ENCODE results near the gene DCP1A. TPM values are rescaled to one million over a fixed set of nuclear protein-coding genes. Genes with fewer than 3 reads are reported as not detected.
A peak's percentile ranks its signal among the peaks of the same experiment; 100 is the strongest.
"Not testable (repeated sequence)": the region's sequence is repeated elsewhere in the genome, so short reads cannot be mapped to it uniquely, and the experiment has no call there.

DCP1A gene
- polyA plus RNA-seq, 1 of the 3 experiments (the other 2 are of a cell fraction): 12.9 TPM

- WGBS (ENCODE audit: low lambda C conversion rate): 71% methylated on average over 6 of the region's 7 CpGs
- H3K9ac ChIP-seq: peak overlapping the region; percentile 80; the same call in 1 of the 2 replicates
- H3K27ac ChIP-seq (ENCODE audit: low read depth in 2 of 2, low read length in 1 of 2): peak overlapping the region in 1 of 2 experiments; percentile 85; a peak in 2 of 4 replicates
- H3K27me3 ChIP-seq (ENCODE audit: insufficient read depth): no peaks in the 10 kb centered on the region
- DNase-seq: no peak
- H3K9me2 ChIP-seq: no peaks in the 10 kb centered on the region
- H2AFZ ChIP-seq (ENCODE audit: low read depth): no peak overlapping the region
- H3F3A ChIP-seq (replicated peaks; ENCODE audit: insufficient read depth): no peaks in the 10 kb centered on the region
- peak overlapping the region; percentile 79 to 92 for H3K4me3 ChIP-seq (ENCODE audit: low read depth in 2 of 2, low read length in 1 of 2)
- H3K4me1 ChIP-seq (ENCODE audit: control insufficient read depth in 1 of 2, insufficient read depth in 2 of 2, low read depth in 1 of 2, low read length in 1 of 2): peaks cover 11 to 17% of the 10 kb centered on the region in 2 experiments; a peak in 2 of 4 replicates
- H4K20me1 ChIP-seq (ENCODE audit: insufficient read depth): peaks cover 64% of the 10 kb centered on the region
- no peaks in the 10 kb centered on the region for H3K9me3 ChIP-seq
- peaks cover 0 to 4% of the 10 kb centered on the region in 2 experiments for H3K36me3 ChIP-seq (replicated peaks in 1 of 2; ENCODE audit: control insufficient read depth in 1 of 2, insufficient read depth in 2 of 2, low read length in 1 of 2)
- POLR2A ChIA-PET: no interaction called here
- CTCF ChIA-PET: interaction anchor here (0.9 to 2.1 kb wide), 7 partner anchors 11 to 120 kb away, joined by 3 to 5 read pairs (median 3); no protein-coding TSS in a partner anchor
- peaks cover 69% of the 10 kb centered on the region for H3K79me2 ChIP-seq (ENCODE audit: insufficient read depth)
- no peak for TF ChIP-seq CHD2 (IDR thresholded peaks at IDR 0.05; ENCODE audit: low read length, partially characterized antibody)
- TF ChIP-seq SIN3A (IDR thresholded peaks at IDR 0.05; ENCODE audit: borderline replicate concordance, low read depth, low read length): no peak
- TF ChIP-seq RAD21 (IDR thresholded peaks at IDR 0.05; ENCODE audit: low read length): no peak
- TF ChIP-seq RCOR1 (IDR thresholded peaks at IDR 0.05; ENCODE audit: low read length): no peak
- TF ChIP-seq ELF1 (IDR thresholded peaks at IDR 0.05): no peak
- no peak for TF ChIP-seq FOXJ3 (CRISPR knock-in tag; IDR thresholded peaks at IDR 0.05)
- TF ChIP-seq TEAD4 (IDR thresholded peaks at IDR 0.05; ENCODE audit: borderline replicate concordance, insufficient read depth): no peak
- no peak for TF ChIP-seq GATA2 (CRISPR knock-in tag; IDR thresholded peaks at IDR 0.05)
- no peak for TF ChIP-seq IRF3 (IDR thresholded peaks at IDR 0.05; ENCODE audit: low read depth, low read length)
- peak overlapping the region; percentile 88 for H3K4me2 ChIP-seq
Measured at GRCh38 chr3:53253707-53254508, 93.4 kb downstream of the DCP1A start.

DNA sequence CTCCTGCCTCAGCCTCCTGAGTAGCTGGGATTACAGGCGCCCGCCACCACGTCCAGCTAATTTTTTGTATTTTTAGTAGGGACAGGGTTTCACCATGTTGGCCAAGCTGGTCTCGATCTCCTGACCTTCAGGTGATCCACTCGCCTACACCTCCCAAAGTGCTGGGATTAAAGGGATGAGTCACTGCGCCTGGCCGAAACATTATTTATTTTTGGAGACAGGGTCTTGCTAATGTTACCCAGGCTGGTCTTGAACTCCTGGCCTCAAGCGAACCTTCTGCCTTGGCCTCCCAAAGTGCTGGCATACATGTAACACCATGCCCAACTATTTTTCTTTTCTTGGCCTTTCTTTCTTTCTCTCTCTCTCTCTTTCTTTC lies 94.4 kb downstream of the DCP1A start:
- WGBS (ENCODE audit: low lambda C conversion rate): 88% methylated on average over 8 of the region's 8 CpGs
- Histone ChIP-seq H4K20me1 (ENCODE audit: insufficient read depth) (peaks cover 74% of the 10 kb centered on the region), H3K4me2 (peak overlapping the region; percentile 88), H3K4me1 (ENCODE audit: control insufficient read depth in 1 of 2, insufficient read depth in 2 of 2, low read depth in 1 of 2, low read length in 1 of 2) (peaks cover 14 to 19% of the 10 kb centered on the region in 2 experiments; a peak in 2 of 4 replicates), H3K4me3 (ENCODE audit: low read depth in 2 of 2, low read length in 1 of 2) (peak overlapping the region in 1 of 2 experiments; percentile 34; a peak in 2 of 4 replicates), H3K79me2 (ENCODE audit: insufficient read depth) (peaks cover 79% of the 10 kb centered on the region)
- H3F3A ChIP-seq (replicated peaks; ENCODE audit: insufficient read depth); H3K36me3 ChIP-seq (replicated peaks in 1 of 2; ENCODE audit: control insufficient read depth in 1 of 2, insufficient read depth in 2 of 2, low read length in 1 of 2); H3K9me3 ChIP-seq; H2AFZ ChIP-seq (ENCODE audit: low read depth); H3K9me2 ChIP-seq; H3K9ac ChIP-seq; DNase-seq; POLR2A ChIA-PET; H3K27me3 ChIP-seq (ENCODE audit: insufficient read depth); H3K27ac ChIP-seq (ENCODE audit: low read depth in 2 of 2, low read length in 1 of 2): not testable (repeated sequence)
- CTCF ChIA-PET: interaction anchor here (2.1 kb wide), 1 partner anchor 34 kb away, joined by 5 read pairs; no protein-coding TSS in a partner anchor

All from SK-N-SH (cell line).